Measurements from ENCODE around the gene MLC1.

The MLC1 gene

DNA sequence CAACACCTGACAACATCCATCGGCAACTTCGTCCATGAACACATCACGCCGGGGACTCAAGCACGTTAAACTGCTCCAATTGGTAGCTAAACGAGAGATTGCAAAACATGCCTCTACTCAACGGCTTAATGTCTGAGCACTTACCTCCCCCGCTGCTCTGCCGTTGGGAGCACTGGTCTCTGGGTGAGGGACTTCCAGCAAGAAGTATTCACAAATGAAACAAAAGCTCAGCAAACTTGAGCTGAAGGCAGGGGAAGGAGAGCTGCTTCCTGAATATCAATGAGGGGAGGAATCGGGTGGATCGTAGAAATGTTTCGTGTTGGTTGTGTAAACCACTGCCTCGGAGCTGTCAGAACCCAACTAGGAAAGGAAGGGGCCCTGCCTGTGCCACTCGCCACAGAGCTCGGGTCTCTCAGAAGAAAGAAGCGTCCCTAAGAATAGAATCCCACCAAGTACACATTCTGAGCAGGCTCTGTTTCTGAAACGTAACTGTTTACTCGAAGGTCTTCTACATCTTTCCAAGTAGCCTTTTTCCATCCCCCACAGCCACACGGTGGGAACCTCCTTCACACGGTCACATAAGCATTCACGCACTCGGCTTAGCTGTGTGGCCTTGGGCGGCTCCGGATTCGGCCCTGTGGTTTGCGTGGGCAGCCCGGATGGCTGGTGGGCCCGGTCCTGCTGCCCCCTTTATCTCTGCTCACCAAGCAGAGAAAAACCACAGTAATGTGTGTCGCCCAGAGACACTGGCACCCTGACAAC lies at the start of gene MLC1:
Gene MLC1, minus strand, starts transcription at position 216 of the 762 bp plus-strand sequence. CDS start 524 bp downstream, outside the sequence.
- no peak for DNase-seq (ENCODE audit: low read depth)
- H3K4me3 ChIP-seq (ENCODE audit: low read depth, low read length) = no peak within 1 kb of the TSS
- TF ChIP-seq, protein P1, sequence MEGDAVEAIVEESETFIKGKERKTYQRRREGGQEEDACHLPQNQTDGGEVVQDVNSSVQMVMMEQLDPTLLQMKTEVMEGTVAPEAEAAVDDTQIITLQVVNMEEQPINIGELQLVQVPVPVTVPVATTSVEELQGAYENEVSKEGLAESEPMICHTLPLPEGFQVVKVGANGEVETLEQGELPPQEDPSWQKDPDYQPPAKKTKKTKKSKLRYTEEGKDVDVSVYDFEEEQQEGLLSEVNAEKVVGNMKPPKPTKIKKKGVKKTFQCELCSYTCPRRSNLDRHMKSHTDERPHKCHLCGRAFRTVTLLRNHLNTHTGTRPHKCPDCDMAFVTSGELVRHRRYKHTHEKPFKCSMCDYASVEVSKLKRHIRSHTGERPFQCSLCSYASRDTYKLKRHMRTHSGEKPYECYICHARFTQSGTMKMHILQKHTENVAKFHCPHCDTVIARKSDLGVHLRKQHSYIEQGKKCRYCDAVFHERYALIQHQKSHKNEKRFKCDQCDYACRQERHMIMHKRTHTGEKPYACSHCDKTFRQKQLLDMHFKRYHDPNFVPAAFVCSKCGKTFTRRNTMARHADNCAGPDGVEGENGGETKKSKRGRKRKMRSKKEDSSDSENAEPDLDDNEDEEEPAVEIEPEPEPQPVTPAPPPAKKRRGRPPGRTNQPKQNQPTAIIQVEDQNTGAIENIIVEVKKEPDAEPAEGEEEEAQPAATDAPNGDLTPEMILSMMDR (IDR thresholded peaks at IDR 0.05; ENCODE audit: insufficient read depth, low read depth, low read length, missing control alignments) = no peak

DNA sequence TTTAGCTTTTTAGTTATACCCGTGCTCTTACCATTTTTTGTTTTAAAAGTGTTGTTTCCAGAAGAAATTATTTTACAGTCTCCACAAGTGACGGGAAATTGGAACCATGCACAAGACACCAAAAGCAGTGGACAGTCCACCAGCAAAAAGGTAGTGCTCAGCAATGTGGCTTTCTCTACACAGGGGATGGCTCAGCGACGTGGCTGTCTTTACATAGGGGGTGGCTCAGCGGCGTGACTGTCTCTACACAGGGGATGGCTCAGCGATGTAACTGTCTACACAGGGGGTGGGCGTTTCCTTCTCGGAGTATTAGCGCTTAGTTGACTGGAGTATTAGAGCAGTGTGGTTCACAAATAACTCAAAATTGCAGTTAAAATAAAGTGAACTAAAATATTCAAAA lies 49.3 kb upstream of the MLC1 start:
- no peak overlapping the region for H3K4me3 ChIP-seq (ENCODE audit: low read depth, low read length)
- TF ChIP-seq, protein P1 (IDR thresholded peaks at IDR 0.05; ENCODE audit: insufficient read depth, low read depth, low read length, missing control alignments) = no peak
- no peak for DNase-seq (ENCODE audit: low read depth)

DNA sequence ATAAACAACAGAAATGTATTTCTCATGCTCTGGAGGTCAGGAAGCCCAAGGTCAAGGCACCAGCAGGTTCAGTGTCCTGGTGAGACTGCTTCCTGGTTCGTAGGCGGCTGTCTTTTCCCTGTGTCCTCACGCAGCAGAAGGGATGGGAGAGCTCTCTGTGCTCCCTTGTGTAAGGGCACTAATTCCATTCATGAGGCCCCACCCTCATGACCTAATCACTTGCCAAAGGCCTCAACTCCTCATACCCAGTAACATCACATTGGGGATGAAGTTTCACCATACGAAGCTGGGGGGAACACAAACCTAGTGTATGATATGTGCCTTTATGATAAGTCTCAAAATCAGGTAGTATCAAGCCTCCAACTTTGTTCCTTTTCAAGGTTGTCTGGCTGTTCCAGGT lies 46.7 kb upstream of the MLC1 start:
- TF ChIP-seq, protein P1 (IDR thresholded peaks at IDR 0.05; ENCODE audit: insufficient read depth, low read depth, low read length, missing control alignments) = no peak
- no peak overlapping the region for H3K4me3 ChIP-seq (ENCODE audit: low read depth, low read length)
- DNase-seq (ENCODE audit: low read depth) = no peak

DNA sequence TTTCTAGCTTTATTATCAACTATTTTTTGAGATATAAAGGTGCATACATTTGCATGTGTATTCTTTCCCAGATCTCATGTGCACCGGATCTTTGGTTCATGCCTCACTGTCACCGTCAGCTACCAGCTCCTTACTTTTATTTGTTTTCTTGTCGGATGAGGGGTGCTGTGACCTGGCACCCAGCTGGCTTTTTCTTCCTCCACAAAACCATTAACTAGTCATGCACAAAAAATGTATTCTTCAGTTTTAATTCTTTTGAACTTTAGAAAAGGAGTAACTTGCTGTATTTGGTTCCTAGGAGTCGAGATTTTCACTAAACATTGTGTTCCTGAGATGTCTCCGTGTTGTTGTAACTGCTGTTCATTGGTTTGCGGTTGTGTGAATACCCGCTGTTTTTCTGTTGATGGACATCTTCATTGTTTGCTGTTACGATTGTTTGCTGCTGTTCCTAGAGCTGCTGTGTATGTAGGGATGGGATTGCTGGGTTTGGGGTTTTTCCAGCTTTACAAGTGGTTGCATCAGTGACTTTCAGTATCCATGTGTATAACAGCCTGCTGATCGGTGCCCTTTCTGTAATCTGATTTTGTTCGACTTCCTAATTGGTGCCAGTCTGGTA lies 44.0 kb upstream of the MLC1 start:
- DNase-seq (ENCODE audit: low read depth) = no peak
- TF ChIP-seq, protein P1 (IDR thresholded peaks at IDR 0.05; ENCODE audit: insufficient read depth, low read depth, low read length, missing control alignments) = no peak
- H3K4me3 ChIP-seq (ENCODE audit: low read depth, low read length) = no peak overlapping the region

DNA sequence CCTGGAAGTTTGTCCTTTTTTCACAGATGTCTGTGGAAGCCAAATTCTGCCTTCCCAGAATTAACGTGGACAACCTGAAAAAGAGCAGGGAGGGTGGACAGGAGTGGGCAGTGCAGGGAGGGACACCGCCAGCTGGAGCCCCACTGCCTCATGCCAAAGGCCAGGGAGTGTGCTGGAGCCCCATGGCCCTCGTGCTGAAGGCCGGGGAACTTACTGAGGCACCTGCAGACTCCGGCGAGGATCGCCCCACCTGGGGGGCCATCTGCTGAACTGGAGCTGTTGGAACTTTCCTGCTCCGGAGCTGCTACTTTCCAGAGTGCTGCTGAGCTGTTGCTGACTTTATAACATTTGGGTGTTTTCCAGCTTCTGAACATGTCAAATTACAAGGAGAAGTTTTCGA lies 39.8 kb upstream of the MLC1 start:
- no peak for DNase-seq (ENCODE audit: low read depth)
- H3K4me3 ChIP-seq (ENCODE audit: low read depth, low read length) = no peak overlapping the region
- TF ChIP-seq, protein P1 (IDR thresholded peaks at IDR 0.05; ENCODE audit: insufficient read depth, low read depth, low read length, missing control alignments) = no peak

DNA sequence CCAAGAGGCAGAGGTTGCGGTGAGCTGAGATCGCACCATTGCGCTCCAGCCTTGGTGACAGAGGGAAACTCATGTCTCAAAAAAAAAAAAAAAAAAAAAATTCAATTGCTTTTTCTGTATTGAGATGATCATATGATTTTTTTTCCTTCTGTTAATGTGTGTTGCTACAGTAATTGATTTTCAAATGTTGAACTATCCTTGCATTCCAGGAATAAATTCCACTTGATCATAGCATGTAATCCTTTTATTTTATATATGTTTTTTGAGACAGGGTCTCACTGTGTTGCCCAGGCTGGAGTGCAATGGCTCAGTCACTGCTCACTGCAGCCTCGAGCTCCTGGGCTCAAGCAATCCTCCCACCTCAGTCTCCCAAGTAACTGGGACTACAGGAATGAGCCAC lies 37.9 kb upstream of the MLC1 start:
- DNase-seq (ENCODE audit: low read depth) = no peak
- TF ChIP-seq, protein P1 (IDR thresholded peaks at IDR 0.05; ENCODE audit: insufficient read depth, low read depth, low read length, missing control alignments) = no peak
- no peak overlapping the region for H3K4me3 ChIP-seq (ENCODE audit: low read depth, low read length)
